ENCODE results near the gene TOB1.
"Not testable (repeated sequence)": the region's sequence is repeated elsewhere in the genome, so short reads cannot be mapped to it uniquely, and the experiment has no call there.

DNA sequence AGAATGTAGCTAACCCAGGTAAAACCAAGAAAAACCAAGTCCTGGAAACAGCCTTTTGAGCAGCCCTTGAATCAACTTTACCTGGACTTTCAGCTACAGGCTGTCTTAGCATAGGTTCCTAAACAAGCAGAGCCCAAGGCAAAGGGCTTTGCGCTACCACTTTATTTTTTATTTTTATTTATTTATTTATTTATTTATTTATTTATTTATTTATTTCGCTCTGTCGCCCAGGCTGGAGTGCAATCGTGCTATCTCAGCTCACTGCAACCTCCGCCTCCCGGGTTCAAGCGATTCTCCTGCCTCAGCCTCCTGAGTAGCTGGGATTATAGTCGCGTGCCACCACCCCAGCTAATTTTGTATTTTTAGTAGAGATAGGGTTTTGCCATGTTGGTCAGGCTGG, 10.9 kb upstream of the TOB1 start:
- not testable (repeated sequence) for TF ChIP-seq POLR2A (IDR thresholded peaks at IDR 0.05; ENCODE audit: low read depth, low read length); RAD21 (IDR thresholded peaks at IDR 0.05; ENCODE audit: low read length); SMC3 (IDR thresholded peaks at IDR 0.05; ENCODE audit: low read depth, low read length); CEBPB (IDR thresholded peaks at IDR 0.05; ENCODE audit: low read depth, low read length); RFX5 (IDR thresholded peaks at IDR 0.05; ENCODE audit: low read depth, low read length); MXI1 (IDR thresholded peaks at IDR 0.05; ENCODE audit: borderline replicate concordance, low read depth, low read length); MAFK (IDR thresholded peaks at IDR 0.05; ENCODE audit: low read depth, low read length); CHD1 (IDR thresholded peaks at IDR 0.05; ENCODE audit: low read depth, low read length); MAZ (IDR thresholded peaks at IDR 0.05; ENCODE audit: borderline replicate concordance, low read depth, low read length)
- TF ChIP-seq, protein P1, sequence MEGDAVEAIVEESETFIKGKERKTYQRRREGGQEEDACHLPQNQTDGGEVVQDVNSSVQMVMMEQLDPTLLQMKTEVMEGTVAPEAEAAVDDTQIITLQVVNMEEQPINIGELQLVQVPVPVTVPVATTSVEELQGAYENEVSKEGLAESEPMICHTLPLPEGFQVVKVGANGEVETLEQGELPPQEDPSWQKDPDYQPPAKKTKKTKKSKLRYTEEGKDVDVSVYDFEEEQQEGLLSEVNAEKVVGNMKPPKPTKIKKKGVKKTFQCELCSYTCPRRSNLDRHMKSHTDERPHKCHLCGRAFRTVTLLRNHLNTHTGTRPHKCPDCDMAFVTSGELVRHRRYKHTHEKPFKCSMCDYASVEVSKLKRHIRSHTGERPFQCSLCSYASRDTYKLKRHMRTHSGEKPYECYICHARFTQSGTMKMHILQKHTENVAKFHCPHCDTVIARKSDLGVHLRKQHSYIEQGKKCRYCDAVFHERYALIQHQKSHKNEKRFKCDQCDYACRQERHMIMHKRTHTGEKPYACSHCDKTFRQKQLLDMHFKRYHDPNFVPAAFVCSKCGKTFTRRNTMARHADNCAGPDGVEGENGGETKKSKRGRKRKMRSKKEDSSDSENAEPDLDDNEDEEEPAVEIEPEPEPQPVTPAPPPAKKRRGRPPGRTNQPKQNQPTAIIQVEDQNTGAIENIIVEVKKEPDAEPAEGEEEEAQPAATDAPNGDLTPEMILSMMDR (conservative IDR thresholded peaks at IDR 0.05; ENCODE audit: low read depth, low read length), result not testable (repeated sequence)
- TF ChIP-seq, protein P2, sequence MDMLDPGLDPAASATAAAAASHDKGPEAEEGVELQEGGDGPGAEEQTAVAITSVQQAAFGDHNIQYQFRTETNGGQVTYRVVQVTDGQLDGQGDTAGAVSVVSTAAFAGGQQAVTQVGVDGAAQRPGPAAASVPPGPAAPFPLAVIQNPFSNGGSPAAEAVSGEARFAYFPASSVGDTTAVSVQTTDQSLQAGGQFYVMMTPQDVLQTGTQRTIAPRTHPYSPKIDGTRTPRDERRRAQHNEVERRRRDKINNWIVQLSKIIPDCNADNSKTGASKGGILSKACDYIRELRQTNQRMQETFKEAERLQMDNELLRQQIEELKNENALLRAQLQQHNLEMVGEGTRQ (IDR thresholded peaks at IDR 0.05; ENCODE audit: low read depth, low read length), result not testable (repeated sequence)
